K562 (cell line): Measurements from ENCODE around the gene RPL14. TPM values are rescaled to one million over a fixed set of nuclear protein-coding genes. Genes with fewer than 3 reads are reported as not detected.

Experiments
- ATAC-seq: fragments of 200-7000 bp; cut with Tn5 transposase; 3 replicates; pipeline ENCODE4 v1.9.1; 2020; ENCODE audit warnings: moderate library complexity
- BruUV-seq: library from RNA; stranded (reverse); fragments of 400-500 nt; replicated peaks from 2 replicates; lab custom pipeline; 2021; lab: Mats Ljungman, UMichigan
- CTCF ChIA-PET: fragments of 300-600 bp; formaldehyde crosslinking; extraction: SDS; loops from one replicate; lab custom pipeline; 2021; ENCODE audit warnings: low intra/inter-chr PET ratio; lab: Yijun Ruan, JAX
- POLR2A ChIA-PET: fragments of 300-600, 350-650 bp; sonication (Branson Sonifier 250); formaldehyde crosslinking; extraction: SDS; loops from one replicate; lab custom pipeline; 2021; ENCODE audit warnings: antibody characterized with exemption, inconsistent platforms; lab: Yijun Ruan, JAX
- DNase-seq, 4 experiments: peaks; one replicate each; pipeline versions ENCODE4 v3.0.0 to v3.0.0-alpha.2; 2011 to 2018; ENCODE audit warnings: low spot score in 3 of 4, mixed read lengths in 3 of 4; ENCODE audit errors: extremely low read depth in 1 of 4
- FAIRE-seq: peaks from 2 replicates; lab custom pipeline; 2011; peaks lifted over from hg19 to GRCh38; lab: Jason Lieb, UNC
- H2AFZ ChIP-seq: 2 replicates; pipeline ENCODE4 v1.6.0; 2011; ENCODE audit warnings: low read depth, low read length, control low read depth, inconsistent platforms
- H3K27ac ChIP-seq: fragments of 200-600 bp; 3 replicates; pipeline ENCODE4 v1.8.0; 2011; ENCODE audit warnings: low read depth, mild to moderate bottlenecking, control low read depth, inconsistent platforms, low read length, moderate library complexity, mixed read lengths; ENCODE audit errors: extremely low read depth
- H3K27me3 ChIP-seq, 2 experiments: fragments of 300-600 bp in 1 of 2; 2 replicates in 1 of 2; 3 replicates in 1 of 2; pipeline versions ENCODE4 v1.6.0 to v1.8.0; 2011; ENCODE audit warnings: inconsistent platforms in 2 of 2, low read length in 2 of 2, mild to moderate bottlenecking in 1 of 2, mixed read lengths in 1 of 2, moderate library complexity in 1 of 2; ENCODE audit not compliant: control insufficient read depth in 2 of 2, insufficient read depth in 2 of 2
- H3K36me3 ChIP-seq: fragments of 300-600 bp; 3 replicates; pipeline ENCODE4 v1.8.0; 2011; ENCODE audit warnings: mild to moderate bottlenecking, low read length, inconsistent platforms; ENCODE audit not compliant: control insufficient read depth, insufficient read depth
- H3K4me1 ChIP-seq, 2 experiments: fragments of 200-600 bp in 1 of 2; replicated peaks in 1 of 2; 2 replicates in 1 of 2; 3 replicates in 1 of 2; pipeline versions ENCODE4 v1.5.1 to v1.8.0; 2011; ENCODE audit warnings: inconsistent platforms in 2 of 2, low read length in 2 of 2, mild to moderate bottlenecking in 1 of 2, mixed read lengths in 1 of 2, moderate library complexity in 1 of 2; ENCODE audit not compliant: control insufficient read depth in 2 of 2, insufficient read depth in 2 of 2
- H3K4me2 ChIP-seq: 2 replicates; pipeline ENCODE4 v1.6.1; 2011; ENCODE audit warnings: low read length, control low read depth, inconsistent platforms, mixed read lengths; ENCODE audit not compliant: insufficient read depth
- H3K4me3 ChIP-seq: fragments of 200-600 bp; sonication (generic), shearing (Covaris generic); 2 replicates; pipeline ENCODE4 v1.5.1; 2016; ENCODE audit warnings: control low read depth, inconsistent platforms
- H3K79me2 ChIP-seq: fragments of 200-600 bp; 3 replicates; pipeline ENCODE4 v1.8.0; 2011; ENCODE audit warnings: low read length, inconsistent platforms; ENCODE audit not compliant: control insufficient read depth, insufficient read depth
- H3K9ac ChIP-seq, 2 experiments: 2 replicates each; pipeline versions ENCODE4 v1.6.0 to v1.6.1; 2011; ENCODE audit warnings: low read depth in 2 of 2, low read length in 2 of 2, control low read depth in 1 of 2, inconsistent platforms in 1 of 2, mild to moderate bottlenecking in 1 of 2, mixed read lengths in 1 of 2; ENCODE audit not compliant: insufficient read depth in 1 of 2
- H3K9me1 ChIP-seq: one replicate; pipeline ENCODE4 v1.6.0; 2011; ENCODE audit warnings: inconsistent platforms, mild to moderate bottlenecking, low read length, moderate library complexity; ENCODE audit not compliant: control insufficient read depth, insufficient read depth
- H3K9me3 ChIP-seq: replicated peaks from 2 replicates; pipeline ENCODE4 v1.5.1; 2011; ENCODE audit warnings: low read depth, low read length, inconsistent platforms; ENCODE audit not compliant: control insufficient read depth, insufficient read depth
- H4K20me1 ChIP-seq: replicated peaks from 2 replicates; pipeline ENCODE4 v1.6.1; 2011; ENCODE audit warnings: low read length, inconsistent platforms, mixed read lengths; ENCODE audit not compliant: control insufficient read depth, insufficient read depth
- BRCA1 ChIP-seq, 2 experiments: fragments of 450-650 bp in 1 of 2; sonication (generic) in 1 of 2; formaldehyde crosslinking in 1 of 2; IDR thresholded peaks; 2 replicates each; pipeline versions ENCODE4 v1.5.0 to v1.6.1; 2017 to 2020; ENCODE audit warnings: mild to moderate bottlenecking in 1 of 2, missing genetic modification reagents in 1 of 2
- CC2D1A ChIP-seq: fragments of 450-650 bp; IDR thresholded peaks from 2 replicates; pipeline ENCODE4 v1.6.1; 2017; ENCODE audit warnings: mild to moderate bottlenecking
- KAT7 ChIP-seq: sonication (generic); formaldehyde crosslinking; IDR thresholded peaks from 2 replicates; pipeline ENCODE4 v1.8.0; 2022; ENCODE audit warnings: missing genetic modification reagents, mild to moderate bottlenecking, borderline replicate concordance
- KHSRP ChIP-seq: fragments of 450-650 bp; IDR thresholded peaks from 2 replicates; pipeline ENCODE4 v1.6.1; 2017
- MXI1 ChIP-seq: IDR thresholded peaks from 2 replicates; pipeline ENCODE4 v1.6.1; 2011; ENCODE audit warnings: low read depth, mild to moderate bottlenecking, improper control_type of control experiment, low read length
- PKNOX1 ChIP-seq: fragments of 450-650 bp; IDR thresholded peaks from 2 replicates; pipeline ENCODE4 v1.6.1; 2016
- POLR2H ChIP-seq: IDR thresholded peaks from 2 replicates; pipeline ENCODE4 v1.6.1; 2016; ENCODE audit warnings: missing genetic modification characterization, low read depth, mild to moderate bottlenecking, control low read depth, missing compliant biosample characterization, moderate library complexity
- SMC3 ChIP-seq: conservative IDR thresholded peaks from 2 replicates; pipeline ENCODE4 v1.6.1; 2011; ENCODE audit warnings: low read depth, low read length, improper control_type of control experiment; ENCODE audit not compliant: insufficient read depth
- STAT5A ChIP-seq: IDR thresholded peaks from 2 replicates; pipeline ENCODE4 v1.6.1; 2012; ENCODE audit warnings: low read length, inconsistent platforms, borderline replicate concordance
- TSC22D4 ChIP-seq: fragments of 450-650 bp; IDR thresholded peaks from 2 replicates; pipeline ENCODE4 v1.6.1; 2016; ENCODE audit warnings: missing genetic modification characterization, missing biosample characterization, control low read depth
- ZBTB7A ChIP-seq: IDR thresholded peaks from 2 replicates; pipeline ENCODE4 v1.6.1; 2011; ENCODE audit warnings: low read depth, mild to moderate bottlenecking, low read length, moderate library complexity, borderline replicate concordance; ENCODE audit not compliant: control insufficient read depth
- ZNF3 ChIP-seq: fragments of 250-450 bp; sonication (Bioruptor Pico); IDR thresholded peaks from 2 replicates; pipeline ENCODE4 v1.5.0; 2021; ENCODE audit warnings: mild to moderate bottlenecking, moderate library complexity
- ZNF436 ChIP-seq: fragments of 250-450, 450-650 bp; sonication (Bioruptor Pico); formaldehyde crosslinking; IDR thresholded peaks from 2 replicates; pipeline ENCODE4 v1.7.0; 2020; ENCODE audit warnings: mild to moderate bottlenecking
- ZNF444 ChIP-seq: fragments of 250-450 bp; sonication (Bioruptor Pico); IDR thresholded peaks from 2 replicates; pipeline ENCODE4 v1.4.0; 2020; ENCODE audit warnings: mild to moderate bottlenecking, moderate library complexity
- ZZZ3 ChIP-seq: fragments of 450-650 bp; IDR thresholded peaks from 2 replicates; pipeline ENCODE4 v1.6.1; 2016; ENCODE audit warnings: antibody characterized with exemption, mild to moderate bottlenecking, moderate library complexity
- WGBS: fragments of 100-300 bp; shearing (Covaris generic); methylation state at CpG from one replicate; pipeline ENCODE4 v1.1.6; 2016; ENCODE audit warnings: low coverage, mixed read lengths; ENCODE audit not compliant: insufficient coverage; ENCODE audit errors: missing lambda C conversion rate; 5-methylcytosine and 5-hydroxymethylcytosine counted together
- in situ Hi-C: fragments of 300-500 bp; cut with MboI; formaldehyde crosslinking; loops from 4 replicates; pipeline ENCODE4 v1.15.0; 2018; ENCODE audit warnings: inconsistent platforms, mixed read lengths
- intact Hi-C: fragments of 100-400 bp; cut with micrococcal nuclease; formaldehyde crosslinking; loops from 2 replicates; pipeline ENCODE4 v1.14.2; 2022
- polyA plus RNA-seq, 8 experiments: library from polyadenylated mRNA; depleted of rRNA in 4 of 8; stranded (reverse) in 5 of 8; unstranded in 3 of 8; fragments of >200 nt; fragmentation: Nextera tagmentation in 2 of 8; fragmentation: Illumina TruSeq in 1 of 8; extraction: Ambion mirVana in 2 of 8; extraction: Trizol in 1 of 8; gene quantifications; 2 replicates each; pipeline versions ENCODE4 v1.2.1 to v1.2.3, GENCODE V29; 2011 to 2014; ENCODE audit warnings: inconsistent platforms in 1 of 8, missing spikeins in 1 of 8
- total RNA-seq, 7 experiments: library from RNA; depleted of rRNA in 6 of 7; stranded (reverse); fragments of >200 nt in 6 of 7; fragmentation: Illumina TruSeq in 2 of 7; extraction: Trizol in 2 of 7; gene quantifications; 2 replicates each; pipeline versions ENCODE4 v1.2.1 to v1.2.3, GENCODE V29; 2011 to 2021; ENCODE audit warnings: low replicate concordance in 1 of 7

Gene RPL14
- total and polyA plus RNA-seq, 9 of the 15 experiments (the other 6 are each of a cell fraction or from before 2014, with no cell fraction given) = 851 to 4,649 (median 2,133) TPM

DNA sequence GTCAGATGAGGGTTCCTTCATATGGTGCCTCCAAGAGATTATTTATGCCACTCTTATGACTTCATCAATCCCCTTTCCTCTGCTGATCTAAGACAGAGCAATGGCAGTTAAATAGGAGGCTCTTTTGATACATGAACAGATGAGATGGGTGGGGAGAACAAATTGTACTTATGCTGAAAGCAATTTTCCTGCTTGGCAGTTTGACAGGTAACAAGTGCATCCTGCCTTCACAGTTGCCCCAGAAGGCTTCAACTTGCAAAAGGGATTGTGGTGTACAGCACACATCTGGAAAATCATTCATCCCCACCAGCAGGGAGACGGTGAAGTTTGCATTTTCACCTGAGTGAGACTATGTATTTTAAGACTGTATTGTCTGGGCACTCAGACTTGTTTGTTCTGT is 42.9 kb upstream of the RPL14 start:
- whole genome bisulfite sequencing = 47% methylated on average over 1 of the region's 1 CpG
- FAIRE-seq (no peak), DNase-seq (no peak), ATAC-seq (no peak)
- Histone ChIP-seq H3K4me3 (no peak overlapping the region), H3K4me1 (peaks cover 0 to 12% of the 10 kb centered on the region in 2 experiments; a peak in 4 of 5 replicates), H3K4me2 (no peak overlapping the region), H3K9me3 (no peaks in the 10 kb centered on the region), H3K36me3 (no peaks in the 10 kb centered on the region), H3K79me2 (no peaks in the 10 kb centered on the region), H3K9ac (no peak overlapping the region), H3K9me1 (no peaks in the 10 kb centered on the region), H3K27me3 (no peaks in the 10 kb centered on the region), H4K20me1 (no peaks in the 10 kb centered on the region), H3K27ac (no peak overlapping the region), H2AFZ (no peak overlapping the region)
- intact Hi-C loops = no loop called here
- CTCF ChIA-PET = no interaction called here
- TF ChIP-seq KHSRP (no peak), PKNOX1 (no peak), MXI1 (no peak), ZNF3 (CRISPR knock-in tag) (no peak), SMC3 (no peak), TSC22D4 (tag) (no peak), POLR2H (tag) (no peak), ZNF444 (CRISPR knock-in tag) (no peak), ZBTB7A (no peak), ZNF436 (no peak), STAT5A (no peak), CC2D1A (no peak), ZZZ3 (no peak), BRCA1 (IDR thresholded peaks at IDR 0.05) (no peak), BRCA1 (CRISPR knock-in tag; IDR thresholded peaks at IDR 0.05) (no peak), KAT7 (no peak)
- no TSS peak for BruUV-seq
- in situ Hi-C loops = no loop called here
- POLR2A ChIA-PET = no interaction called here
